GM18507 (cell line): ENCODE measurements around the gene ACAD9.
"Not testable (repeated sequence)": the region's sequence is repeated elsewhere in the genome, so short reads cannot be mapped to it uniquely, and the experiment has no call there.

ENCODE experiments used
- DNase-seq: peaks from one replicate; pipeline ENCODE4 v3.0.0; 2011; ENCODE audit warnings: low read depth; ENCODE audit not compliant: insufficient read length; ENCODE audit errors: extremely low spot score
- FAIRE-seq: peaks from 2 replicates; lab custom pipeline; 2011; peaks lifted over from hg19 to GRCh38; lab: Jason Lieb, UNC

Gene ACAD9

GRCh38 chr3:128879125-128879969 is at the start of gene ACAD9:
Gene ACAD9, plus strand, starts transcription at chr3:128879620. Its CDS starts 72 bp downstream, at chr3:128879692.
- FAIRE-seq, result peak; percentile 97

DNA sequence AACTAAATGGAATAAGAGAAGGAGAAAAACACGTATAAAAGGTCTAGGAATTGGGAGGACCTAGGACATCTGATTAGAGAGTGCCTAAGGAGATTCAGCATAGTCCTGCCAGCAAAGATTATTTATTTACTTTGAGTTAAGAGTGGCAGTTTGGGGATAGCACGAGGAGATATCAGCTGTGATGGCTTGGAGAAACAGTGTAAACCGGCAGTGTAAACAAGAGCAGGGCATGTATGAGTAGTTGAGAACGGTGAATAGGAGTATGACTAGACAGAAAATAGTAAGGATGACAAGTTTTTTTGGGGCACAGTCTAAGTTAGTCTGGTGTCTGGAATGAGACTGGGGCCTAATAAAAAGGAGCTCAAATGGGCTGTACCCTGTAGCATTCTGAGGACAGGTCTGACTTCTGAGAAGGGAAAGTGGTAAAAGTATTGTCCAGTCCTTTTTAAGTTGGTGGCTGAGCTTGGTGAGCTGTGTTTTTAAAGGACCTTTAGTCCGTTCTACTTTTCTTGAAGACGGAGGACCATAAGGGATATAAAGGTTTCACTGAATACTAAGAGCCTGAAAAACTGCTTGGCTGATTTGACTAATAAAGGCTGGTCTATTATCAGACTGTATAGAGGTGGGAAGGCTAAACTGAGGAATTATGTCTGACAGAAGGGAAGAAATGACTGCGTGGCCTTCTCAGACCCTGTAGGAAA is 49.3 kb upstream of the ACAD9 start:
- FAIRE-seq, DNase-seq: not testable (repeated sequence)

More at GRCh38 chr3:128879125-128879969, at the start of gene ACAD9:
- peak; percentile 100 for DNase-seq

DNA sequence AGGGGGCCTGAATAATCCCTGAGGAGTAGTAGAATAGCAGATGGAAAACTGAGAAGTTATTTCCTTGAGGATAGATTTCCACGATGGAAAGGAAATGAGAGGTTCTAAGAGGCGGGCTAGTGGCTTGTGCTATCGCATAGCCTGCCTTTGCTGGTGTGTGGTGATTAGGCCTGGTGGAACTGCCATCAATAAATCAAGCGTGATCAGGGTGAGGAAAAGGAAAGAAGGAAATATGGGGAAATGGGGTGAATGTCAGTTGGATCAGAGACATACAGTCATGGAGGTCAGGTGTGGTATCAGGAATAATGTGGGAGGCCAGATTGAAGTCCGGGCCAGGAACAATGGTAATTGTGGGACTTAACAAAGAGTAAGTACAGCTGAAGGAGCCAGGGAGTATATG is 48.7 kb upstream of the ACAD9 start:
- FAIRE-seq, result not testable (repeated sequence)

GRCh38 chr3:128832979-128833378 is 46.4 kb upstream of the ACAD9 start:
- FAIRE-seq, result not testable (repeated sequence)

More for the DNA sequence above, 48.7 kb upstream of the ACAD9 start:
- DNase-seq, result not testable (repeated sequence)

GRCh38 chr3:128835096-128835495 is 44.3 kb upstream of the ACAD9 start:
- FAIRE-seq, result no peak
- no peak for DNase-seq

More at GRCh38 chr3:128832979-128833378, 46.4 kb upstream of the ACAD9 start:
- not testable (repeated sequence) for DNase-seq

DNA sequence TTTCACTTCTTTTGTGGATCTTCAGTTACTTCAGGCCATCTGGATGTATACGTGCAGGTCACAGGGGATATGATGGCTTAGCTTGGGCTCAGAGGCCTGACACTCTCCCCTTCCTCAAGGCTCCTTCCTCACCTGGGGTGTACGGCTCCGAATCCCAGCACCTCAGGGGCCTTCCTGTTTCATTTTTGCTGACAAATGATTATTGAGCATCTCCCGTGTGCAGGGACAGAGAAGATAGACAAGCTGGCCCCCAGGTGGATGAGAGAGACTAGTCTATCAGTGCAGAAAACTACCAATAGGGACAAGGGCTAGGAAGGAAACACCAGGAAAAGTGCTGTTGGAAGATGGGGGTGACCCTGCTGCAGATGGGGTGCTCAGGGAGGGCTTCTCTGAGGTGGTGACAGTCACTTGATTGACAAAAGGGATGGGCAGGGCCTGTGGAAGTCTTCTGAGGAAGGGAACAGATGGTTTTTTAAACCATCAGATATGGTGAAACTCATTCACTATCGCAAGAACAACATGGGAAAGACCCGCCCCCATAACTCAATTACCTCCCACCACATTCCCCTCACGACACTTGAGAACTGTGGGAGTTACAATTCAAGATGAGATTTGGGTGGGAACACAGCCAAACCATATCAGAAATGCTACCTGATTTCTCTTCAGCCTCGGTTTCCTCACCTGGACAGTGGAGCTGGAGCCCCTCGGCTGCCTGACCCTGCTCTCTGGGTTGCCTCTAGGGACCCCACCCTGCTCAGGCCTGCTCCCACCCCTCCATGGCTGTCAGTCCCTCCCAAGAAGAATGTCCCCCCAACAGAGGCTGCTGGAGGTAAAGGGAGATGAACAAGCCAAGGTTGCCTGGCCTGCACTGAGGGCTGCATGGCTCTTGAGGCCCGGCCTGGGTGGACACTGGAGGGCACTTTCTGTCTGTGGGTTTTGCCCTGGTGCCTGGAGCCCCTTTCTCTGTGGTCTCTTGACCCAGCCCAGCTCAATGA is 37.2 kb upstream of the ACAD9 start:
- FAIRE-seq (no peak), DNase-seq (no peak)

- FAIRE-seq (no peak), DNase-seq (no peak)
Observed at GRCh38 chr3:128844502-128844901, 34.9 kb upstream of the ACAD9 start.

GRCh38 chr3:128845119-128845777 is 34.2 kb upstream of the ACAD9 start:
- FAIRE-seq (no peak), DNase-seq (no peak)

DNA sequence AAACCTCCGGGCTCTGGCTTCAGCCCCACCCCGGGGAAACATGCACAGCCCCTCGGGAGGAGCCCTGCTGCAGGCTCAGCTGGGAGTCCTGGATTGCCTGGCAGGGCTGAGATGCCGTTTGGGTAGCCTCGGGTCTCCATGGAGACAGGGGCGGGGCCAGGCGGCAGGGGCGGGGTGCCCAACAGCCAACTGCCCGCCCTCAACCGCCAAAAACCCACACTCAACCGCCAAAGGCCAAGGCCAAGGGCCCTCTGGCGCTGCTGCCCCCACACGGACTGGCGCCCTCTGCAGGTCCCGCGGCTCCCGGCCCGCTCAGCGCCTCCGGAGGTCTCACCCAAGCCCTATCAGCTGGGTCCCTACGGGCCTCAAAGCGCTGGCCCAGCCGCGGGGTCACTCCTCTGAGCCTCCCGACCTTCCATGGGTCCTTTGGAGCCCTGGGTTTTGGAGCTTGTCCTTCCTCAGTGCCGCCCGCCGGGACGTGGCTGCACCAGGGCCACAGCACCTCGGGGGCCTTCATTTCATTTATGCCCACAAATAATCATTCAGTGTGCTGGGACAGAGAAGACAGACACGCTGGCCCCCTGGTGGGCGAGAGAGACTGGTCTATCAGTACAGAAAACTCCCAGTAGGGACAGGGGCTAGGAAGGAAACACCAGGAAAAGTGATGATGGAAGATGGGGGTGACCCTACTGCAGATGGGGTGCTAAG is 33.5 kb upstream of the ACAD9 start:
- DNase-seq (peak; percentile 75), FAIRE-seq (peak; percentile 63)

- FAIRE-seq (no peak), DNase-seq (no peak)
Observed at GRCh38 chr3:128846486-128846891, 32.9 kb upstream of the ACAD9 start.

DNA sequence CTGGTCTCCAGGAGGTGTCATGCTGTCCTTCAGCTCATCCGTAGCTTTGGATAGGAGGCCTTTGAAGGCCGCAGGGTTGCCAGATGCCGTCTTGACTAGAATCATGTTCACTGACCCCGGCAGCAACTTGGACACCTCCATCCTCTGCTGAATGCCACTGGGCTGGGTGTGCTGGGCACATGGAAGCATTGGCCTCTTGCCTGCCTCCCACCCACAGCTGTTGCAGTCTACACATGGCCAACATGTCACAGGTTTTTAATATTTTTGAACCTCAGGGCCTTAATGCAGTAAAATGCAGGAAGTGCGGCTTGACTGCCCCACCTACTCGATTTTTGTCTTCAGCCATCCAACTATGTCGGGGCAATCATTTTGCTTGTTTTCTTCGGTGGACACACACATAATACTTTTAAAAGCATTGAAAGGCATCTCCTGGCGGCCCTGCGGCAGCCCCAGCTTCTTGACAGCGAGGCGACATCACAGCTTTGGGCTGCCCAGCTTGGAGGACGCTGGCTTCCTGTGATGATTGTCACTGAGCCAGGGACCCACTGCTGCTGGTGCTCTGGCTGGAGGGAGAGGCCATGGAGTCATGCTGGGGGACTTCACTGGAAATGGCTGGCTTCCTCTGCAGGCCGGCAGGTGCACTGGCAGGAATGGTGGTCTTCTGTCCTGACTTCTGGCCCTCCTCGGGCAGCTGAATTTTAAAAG is 31.6 kb upstream of the ACAD9 start:
- no peak for FAIRE-seq
- DNase-seq, result no peak

- DNase-seq (no peak), FAIRE-seq (no peak)
Observed at GRCh38 chr3:128848936-128849335, 30.5 kb upstream of the ACAD9 start.

DNA sequence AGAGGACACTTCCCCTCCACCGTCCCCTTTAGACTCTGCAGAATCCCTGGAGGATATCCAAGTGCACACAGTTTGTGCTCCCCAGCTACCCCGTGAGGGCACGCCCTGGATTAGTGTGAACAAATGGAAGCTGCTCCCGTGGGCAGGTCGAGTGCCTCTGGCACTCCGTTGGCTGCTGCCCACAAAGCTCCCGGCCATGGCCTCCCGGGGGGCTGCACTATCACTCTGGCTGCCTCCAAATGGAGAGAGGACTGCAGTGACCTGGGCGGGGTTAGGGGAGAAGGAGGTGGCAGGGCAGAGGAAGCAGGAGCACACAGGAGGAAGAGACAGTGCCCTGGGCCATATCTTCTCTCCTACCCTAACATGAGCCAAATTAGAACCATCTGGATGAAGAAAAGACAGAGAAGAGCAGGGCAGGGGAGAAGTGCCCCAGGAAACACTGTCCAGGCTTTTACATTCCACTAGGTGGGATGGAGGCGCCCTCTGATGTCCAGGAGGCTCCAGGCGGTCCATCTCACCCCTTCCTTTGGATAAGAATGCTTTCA is 29.4 kb upstream of the ACAD9 start:
- no peak for DNase-seq
- FAIRE-seq, result no peak

DNA sequence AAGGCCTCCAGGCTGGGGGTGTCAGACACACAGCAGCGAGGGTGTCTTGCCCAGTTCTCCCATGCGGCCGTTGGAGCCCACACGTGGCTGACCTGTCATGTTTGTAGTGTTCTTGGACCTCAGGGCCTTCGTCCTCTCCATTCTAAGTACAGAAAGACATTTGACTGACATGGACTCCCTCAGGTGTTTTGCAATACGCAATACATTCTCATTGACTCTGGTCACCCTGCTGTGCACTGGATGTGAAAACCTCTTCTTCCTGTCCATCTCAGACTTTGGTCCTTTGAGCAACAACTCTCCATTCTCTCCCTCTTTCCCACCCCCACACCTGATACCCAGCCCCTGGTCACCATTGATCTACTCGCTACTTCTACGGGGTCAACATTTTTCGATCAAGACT is 28.9 kb upstream of the ACAD9 start:
- DNase-seq (no peak), FAIRE-seq (no peak)

DNA sequence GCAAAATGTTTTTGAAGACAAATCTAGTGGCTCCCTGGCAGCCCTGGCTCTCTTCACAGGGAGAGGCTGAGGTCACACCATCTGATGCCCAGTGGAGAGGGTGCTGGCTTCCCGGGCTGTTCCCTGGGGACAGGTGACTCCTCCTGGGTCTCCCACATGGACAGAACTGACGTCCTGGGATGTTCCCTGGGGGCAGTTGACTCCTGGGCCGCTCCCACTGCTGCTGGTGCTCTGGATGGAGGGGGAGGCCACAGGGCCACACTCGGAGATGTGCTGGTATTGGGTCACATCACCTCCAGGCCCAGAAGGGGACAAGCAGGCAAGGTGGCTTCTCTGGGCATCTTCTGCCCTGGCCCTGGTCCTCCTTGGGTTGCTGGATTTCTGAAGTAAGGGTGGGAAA is 27.8 kb upstream of the ACAD9 start:
- DNase-seq (no peak), FAIRE-seq (no peak)

DNA sequence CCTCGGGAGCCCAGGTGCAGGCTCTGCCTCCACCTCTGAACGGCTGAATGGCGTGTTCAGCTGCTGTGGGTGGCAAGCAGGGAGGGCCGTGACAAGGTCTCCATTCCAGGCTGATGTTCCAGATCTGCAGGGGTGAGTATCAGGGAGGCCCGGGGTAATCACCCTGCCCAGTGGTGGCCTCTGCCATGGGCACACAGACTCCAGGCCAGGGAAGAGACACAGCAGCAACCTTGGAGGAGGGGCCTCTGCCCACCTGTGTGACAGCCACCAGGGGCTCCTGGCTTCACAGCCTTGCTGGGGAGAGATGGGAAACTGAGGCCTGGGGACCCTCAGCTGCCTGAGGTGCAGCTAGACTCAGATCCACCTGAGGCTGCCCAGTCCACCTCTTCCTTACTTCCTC is 25.6 kb upstream of the ACAD9 start:
- DNase-seq (no peak), FAIRE-seq (no peak)

- DNase-seq, result no peak
- FAIRE-seq, result no peak
Observed at GRCh38 chr3:128854475-128854874, 24.9 kb upstream of the ACAD9 start.

DNA sequence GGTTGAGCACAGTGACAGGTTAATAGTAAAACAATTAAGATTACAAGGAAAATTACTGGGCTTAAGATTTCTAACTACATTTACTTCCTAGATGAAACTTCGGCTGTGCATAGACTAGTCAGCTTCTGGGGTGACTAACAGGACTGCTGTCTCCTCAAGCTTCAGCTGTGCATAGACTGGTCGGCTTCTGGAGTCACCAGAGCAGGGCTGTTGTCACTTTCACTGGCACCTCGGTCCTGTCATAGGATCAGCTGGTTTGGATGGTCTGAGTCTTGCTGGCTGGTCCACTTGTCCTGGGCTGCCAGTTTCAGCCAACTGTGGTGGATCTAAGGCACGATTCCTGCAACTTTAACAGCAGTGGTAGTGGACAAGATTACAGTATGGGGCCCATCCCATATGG is 23.9 kb upstream of the ACAD9 start:
- DNase-seq (no peak), FAIRE-seq (no peak)
